MCF 10A (cell line): Measurements from ENCODE around the gene ERVFRD-1. TPM values are rescaled to one million over a fixed set of nuclear protein-coding genes. Genes with fewer than 3 reads are reported as not detected.

ENCODE experiments used
- Bru-seq: library from RNA; stranded (reverse); fragments of 400-500 nt; gene quantifications from one replicate; lab custom pipeline; 2021; lab: Mats Ljungman, UMichigan
- BruChase-seq, 2 experiments: library from RNA; stranded (reverse); fragments of 400-500 nt; gene quantifications; one replicate each; lab custom pipeline; 2021; lab: Mats Ljungman, UMichigan
- BruUV-seq: library from RNA; stranded (reverse); fragments of 400-500 nt; replicated peaks from 2 replicates; lab custom pipeline; 2021; lab: Mats Ljungman, UMichigan
- CTCF ChIA-PET: fragments of 300-600 bp; sonication (Branson Sonifier 250); formaldehyde crosslinking; extraction: SDS; loops from one replicate; lab custom pipeline; 2021; ENCODE audit warnings: antibody characterized with exemption, inconsistent platforms; lab: Yijun Ruan, JAX
- POLR2A ChIA-PET: fragments of 300-600, 350-650 bp; sonication (Branson Sonifier 250); formaldehyde crosslinking; extraction: SDS; loops from one replicate; lab custom pipeline; 2020; ENCODE audit warnings: antibody characterized with exemption, inconsistent platforms; lab: Yijun Ruan, JAX
- DNase-seq: peaks from one replicate; pipeline ENCODE4 v3.0.0-alpha.2; 2018; ENCODE audit not compliant: unreplicated experiment
- H3K27ac Mint-ChIP-seq: one replicate; pipeline ENCODE4 v1.8.0; 2022; ENCODE audit warnings: mild to moderate bottlenecking, low read depth, mixed read lengths; ENCODE audit not compliant: unreplicated experiment
- H3K27me3 Mint-ChIP-seq: one replicate; pipeline ENCODE4 v1.8.0; 2022; ENCODE audit warnings: mixed read lengths; ENCODE audit not compliant: insufficient read depth, unreplicated experiment
- H3K36me3 Mint-ChIP-seq: one replicate; pipeline ENCODE4 v1.8.0; 2022; ENCODE audit warnings: mild to moderate bottlenecking, moderate library complexity, mixed read lengths; ENCODE audit not compliant: insufficient read depth, unreplicated experiment
- H3K4me1 Mint-ChIP-seq: one replicate; pipeline ENCODE4 v1.8.0; 2022; ENCODE audit warnings: mixed read lengths; ENCODE audit not compliant: insufficient read depth, unreplicated experiment
- H3K4me3 Mint-ChIP-seq: one replicate; pipeline ENCODE4 v1.8.0; 2022; ENCODE audit warnings: mild to moderate bottlenecking, moderate library complexity, mixed read lengths; ENCODE audit not compliant: unreplicated experiment
- H3K9me3 Mint-ChIP-seq: one replicate; pipeline ENCODE4 v1.8.0; 2022; ENCODE audit warnings: mixed read lengths; ENCODE audit not compliant: unreplicated experiment
- intact Hi-C: fragments of 100-400 bp; cut with micrococcal nuclease; formaldehyde crosslinking; loops from 2 replicates; pipeline ENCODE4 v1.14.1; 2022
- long read RNA-seq: library from polyadenylated mRNA; stranded (forward); transcript quantifications from one replicate; pipeline ENCODE4 v2.0.0, GENCODE V29; 2022
- total RNA-seq: library from RNA; stranded (reverse); gene quantifications from 2 replicates; pipeline ENCODE4 v1.2.3, GENCODE V29; 2022
- TF ChIP-seq, protein P1 (sequence below): fragments of 200-600 bp; IDR thresholded peaks from one replicate; pipeline ENCODE4 v1.8.0; 2022; ENCODE audit warnings: antibody characterized with exemption, mild to moderate bottlenecking; ENCODE audit not compliant: unreplicated experiment

ERVFRD-1 gene, protein sequence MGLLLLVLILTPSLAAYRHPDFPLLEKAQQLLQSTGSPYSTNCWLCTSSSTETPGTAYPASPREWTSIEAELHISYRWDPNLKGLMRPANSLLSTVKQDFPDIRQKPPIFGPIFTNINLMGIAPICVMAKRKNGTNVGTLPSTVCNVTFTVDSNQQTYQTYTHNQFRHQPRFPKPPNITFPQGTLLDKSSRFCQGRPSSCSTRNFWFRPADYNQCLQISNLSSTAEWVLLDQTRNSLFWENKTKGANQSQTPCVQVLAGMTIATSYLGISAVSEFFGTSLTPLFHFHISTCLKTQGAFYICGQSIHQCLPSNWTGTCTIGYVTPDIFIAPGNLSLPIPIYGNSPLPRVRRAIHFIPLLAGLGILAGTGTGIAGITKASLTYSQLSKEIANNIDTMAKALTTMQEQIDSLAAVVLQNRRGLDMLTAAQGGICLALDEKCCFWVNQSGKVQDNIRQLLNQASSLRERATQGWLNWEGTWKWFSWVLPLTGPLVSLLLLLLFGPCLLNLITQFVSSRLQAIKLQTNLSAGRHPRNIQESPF
- total RNA-seq, result not detected in 2 replicates
- not detected for Bru-seq, nascent RNA
- not detected for BruChase-seq, experiment 1, labeled RNA remaining after a 6-hour chase
- BruChase-seq, experiment 2, labeled RNA remaining after a 2-hour chase, result not detected
- long read RNA-seq, result 0 reads

DNA sequence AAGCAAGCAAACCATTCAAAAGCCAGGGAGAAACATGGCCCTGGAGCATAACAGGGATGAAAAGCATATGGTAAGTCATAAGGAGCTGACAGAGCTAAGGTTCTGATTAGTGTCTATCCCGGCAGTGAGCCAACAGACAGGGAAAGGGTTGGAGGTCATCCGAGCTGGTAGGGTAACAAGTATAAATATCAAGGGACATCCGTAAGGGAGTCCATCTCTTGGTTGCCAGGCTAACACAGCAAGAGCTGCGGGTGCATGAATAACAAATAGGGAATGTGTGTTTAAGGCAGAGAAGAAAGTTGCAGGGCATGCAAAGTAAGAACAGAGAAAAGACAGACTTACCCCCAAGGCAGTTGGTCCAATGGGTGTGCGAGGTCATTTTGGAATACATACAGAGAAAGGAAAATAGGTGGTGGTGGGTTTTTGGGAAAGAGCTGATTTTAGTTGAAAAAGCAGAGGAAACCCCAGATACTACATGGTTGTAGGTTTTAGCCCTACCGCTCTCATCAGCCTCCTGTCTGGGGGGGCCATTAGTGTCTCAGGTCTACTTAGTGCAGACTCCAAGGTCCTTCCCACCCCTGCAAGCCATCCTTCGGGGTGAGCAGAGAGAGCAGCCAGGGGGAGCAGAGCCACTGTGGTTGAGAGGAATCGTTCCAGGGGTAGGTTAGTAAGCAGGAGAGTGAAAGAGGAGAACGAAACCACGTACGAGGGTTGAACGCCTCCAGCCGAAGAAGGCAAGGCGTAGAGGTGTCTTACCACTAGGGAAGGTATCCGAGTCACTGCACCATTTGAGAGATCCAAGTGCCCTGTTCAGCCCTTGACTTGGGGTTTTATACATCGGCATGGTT lies at the start of gene ERVFRD-1:
ERVFRD-1 (minus strand) TSS at position 805 of the 848 bp plus-strand sequence. CDS start 6,415 bp downstream, outside the sequence.
- peaks cover 2% of the 10 kb centered on the region for H3K4me1 Mint-ChIP-seq
- intact Hi-C loops, result no loop called here
- no peaks in the 10 kb centered on the region for H3K9me3 Mint-ChIP-seq
- H3K27me3 Mint-ChIP-seq, result no peaks in the 10 kb centered on the region
- H3K27ac Mint-ChIP-seq, result no peak within 1 kb of the TSS
- BruUV-seq, result no TSS peak
- CTCF ChIA-PET, result interaction anchor here (0.5 to 1.7 kb wide), 2 partner anchors 32 to 381 kb away, joined by 4 read pairs; no protein-coding TSS in a partner anchor
- POLR2A ChIA-PET, result interaction anchor here (0.6 to 0.7 kb wide), 2 partner anchors 125 to 1393 kb away, joined by 3 read pairs; no protein-coding TSS in a partner anchor
- H3K36me3 Mint-ChIP-seq, result peaks cover 5% of the 10 kb centered on the region
- no peak for DNase-seq
- H3K4me3 Mint-ChIP-seq, result no peak within 1 kb of the TSS
- TF ChIP-seq, protein P1, sequence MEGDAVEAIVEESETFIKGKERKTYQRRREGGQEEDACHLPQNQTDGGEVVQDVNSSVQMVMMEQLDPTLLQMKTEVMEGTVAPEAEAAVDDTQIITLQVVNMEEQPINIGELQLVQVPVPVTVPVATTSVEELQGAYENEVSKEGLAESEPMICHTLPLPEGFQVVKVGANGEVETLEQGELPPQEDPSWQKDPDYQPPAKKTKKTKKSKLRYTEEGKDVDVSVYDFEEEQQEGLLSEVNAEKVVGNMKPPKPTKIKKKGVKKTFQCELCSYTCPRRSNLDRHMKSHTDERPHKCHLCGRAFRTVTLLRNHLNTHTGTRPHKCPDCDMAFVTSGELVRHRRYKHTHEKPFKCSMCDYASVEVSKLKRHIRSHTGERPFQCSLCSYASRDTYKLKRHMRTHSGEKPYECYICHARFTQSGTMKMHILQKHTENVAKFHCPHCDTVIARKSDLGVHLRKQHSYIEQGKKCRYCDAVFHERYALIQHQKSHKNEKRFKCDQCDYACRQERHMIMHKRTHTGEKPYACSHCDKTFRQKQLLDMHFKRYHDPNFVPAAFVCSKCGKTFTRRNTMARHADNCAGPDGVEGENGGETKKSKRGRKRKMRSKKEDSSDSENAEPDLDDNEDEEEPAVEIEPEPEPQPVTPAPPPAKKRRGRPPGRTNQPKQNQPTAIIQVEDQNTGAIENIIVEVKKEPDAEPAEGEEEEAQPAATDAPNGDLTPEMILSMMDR, result no peak

DNA sequence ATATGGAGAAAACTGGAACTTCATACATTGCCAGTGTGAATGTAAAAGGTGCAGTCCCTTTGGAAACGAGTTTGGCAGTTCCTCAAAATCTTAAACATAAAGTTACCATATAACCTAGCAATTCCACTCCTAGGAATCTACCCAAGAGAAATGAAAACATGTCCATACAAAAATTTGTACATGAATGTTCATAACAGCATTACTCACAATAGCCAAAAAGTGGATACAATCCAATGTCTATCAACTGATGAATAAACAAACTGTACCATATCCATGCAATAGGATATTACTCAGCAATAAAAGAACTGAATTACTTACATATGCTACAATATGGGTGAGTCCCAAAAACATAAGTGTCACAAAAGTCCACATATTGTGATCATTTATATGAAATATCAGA lies 48.7 kb upstream of the ERVFRD-1 start:
- intact Hi-C loops, result no loop called here
- Mint-ChIP-seq H3K27me3 (no peaks in the 10 kb centered on the region), H3K36me3 (no peaks in the 10 kb centered on the region), H3K4me3 (no peak overlapping the region), H3K4me1 (peaks cover 13% of the 10 kb centered on the region), H3K9me3 (peaks cover 20% of the 10 kb centered on the region), H3K27ac (peak overlapping the region; percentile 49)
- BruUV-seq, result no TSS peak
- ChIA-PET POLR2A (no interaction called here), CTCF (interaction anchor here (1.0 kb wide), 1 partner anchor 336 kb away, joined by 7 read pairs; no protein-coding TSS in a partner anchor)
- peak; percentile 56 for DNase-seq
- TF ChIP-seq, protein P1, result no peak

DNA sequence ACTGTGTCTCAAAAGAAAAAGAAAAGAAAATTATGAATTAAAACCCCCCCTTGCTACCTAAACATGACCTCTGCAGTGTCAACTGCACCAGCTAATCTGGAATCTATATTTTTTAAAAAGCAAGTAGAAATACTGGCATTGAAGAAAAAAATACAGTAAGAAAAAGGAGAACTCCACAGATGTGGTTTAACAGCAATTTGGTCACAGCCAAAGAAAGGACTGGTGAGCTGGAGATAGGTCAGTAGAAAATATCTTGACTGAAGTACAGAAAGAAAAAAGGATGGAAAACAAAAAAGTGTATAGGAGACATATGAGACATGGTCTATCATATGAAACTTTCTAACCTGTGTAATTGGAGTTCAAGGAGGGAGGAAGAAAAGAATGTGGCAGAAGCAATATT lies 44.1 kb upstream of the ERVFRD-1 start:
- Mint-ChIP-seq H3K27ac (no peak overlapping the region), H3K9me3 (peaks cover 20% of the 10 kb centered on the region), H3K4me3 (no peak overlapping the region), H3K36me3 (no peaks in the 10 kb centered on the region), H3K27me3 (no peaks in the 10 kb centered on the region), H3K4me1 (no peaks in the 10 kb centered on the region)
- BruUV-seq, result no TSS peak
- TF ChIP-seq, protein P1, result no peak
- DNase-seq, result no peak
- CTCF ChIA-PET, result interaction anchor here (0.9 to 1.7 kb wide), 3 partner anchors 9 to 341 kb away, joined by 3 to 7 read pairs (median 3); no protein-coding TSS in a partner anchor
- POLR2A ChIA-PET, result interaction anchor here (0.7 kb wide), 1 partner anchor 342 kb away, joined by 3 read pairs; no protein-coding TSS in a partner anchor
- intact Hi-C loops, result no loop called here
